Vagina (tissue), 2 donors: ENCODE data around the gene NPTX2. TPM values are rescaled to one million over a fixed set of nuclear protein-coding genes. Genes with fewer than 3 reads are reported as not detected.

Experiments used
- DNase-seq, 2 donors: peaks; one replicate each; pipeline ENCODE4 v3.0.0-alpha.2; 2017; ENCODE audit errors: extremely low spot score in 2 of 2
- H3K27ac ChIP-seq: fragments of 200-600 bp; sonication (generic); one replicate; pipeline ENCODE4 v1.5.1; 2019
- H3K27me3 ChIP-seq: fragments of 200-600 bp; sonication (generic); one replicate; pipeline ENCODE4 v1.5.1; 2019
- H3K36me3 ChIP-seq, 2 donors: fragments of 200-600 bp; sonication (generic); one replicate each; pipeline ENCODE4 v1.5.1; 2017 to 2019
- H3K4me1 ChIP-seq: fragments of 200-600 bp; sonication (generic); one replicate; pipeline ENCODE4 v1.5.1; 2019
- H3K4me3 ChIP-seq, 2 donors: fragments of 200-600 bp; sonication (generic); 1 replicate in 1 of 2; 2 replicates in 1 of 2; pipeline ENCODE4 v1.5.1; 2016 to 2019
- H3K9me3 ChIP-seq: fragments of 200-600 bp; sonication (generic); one replicate; pipeline ENCODE4 v1.5.1; 2019
- POLR2A ChIP-seq, 2 donors: fragments of 450-650 bp; IDR thresholded peaks; one replicate each; pipeline ENCODE4 v1.6.1; 2017; ENCODE audit warnings: antibody characterized with exemption in 2 of 2, mild to moderate bottlenecking in 2 of 2, moderate library complexity in 2 of 2
- POLR2AphosphoS5 ChIP-seq, 2 donors: sonication (generic); formaldehyde crosslinking; IDR thresholded peaks; one replicate each; pipeline ENCODE4 v1.9.0; 2017; ENCODE audit warnings: antibody characterized with exemption in 2 of 2, mild to moderate bottlenecking in 2 of 2, low read depth in 1 of 2; ENCODE audit not compliant: insufficient read depth in 1 of 2
- intact Hi-C: fragments of 100-400 bp; cut with DNase I; formaldehyde crosslinking; loops from one replicate; pipeline ENCODE4 v1.15.1; 2023
- total RNA-seq: library from RNA; depleted of rRNA; stranded (reverse); fragments of >200 nt; gene quantifications from one replicate; pipeline ENCODE4 v1.2.3, GENCODE V29; 2016
- TF ChIP-seq, protein P1 (sequence below), 3 experiments: fragments of 450-650 bp in 2 of 3; fragments of 200-600 bp in 1 of 3; sonication (generic) in 1 of 3; IDR thresholded peaks; one replicate each; pipeline ENCODE4 v1.5.1; 2017 to 2019; ENCODE audit warnings: antibody characterized with exemption in 3 of 3, mild to moderate bottlenecking in 2 of 3, moderate library complexity in 2 of 3

The NPTX2 gene
- total RNA-seq, 1 donor from 2014 or later, result 13.0 TPM

DNA sequence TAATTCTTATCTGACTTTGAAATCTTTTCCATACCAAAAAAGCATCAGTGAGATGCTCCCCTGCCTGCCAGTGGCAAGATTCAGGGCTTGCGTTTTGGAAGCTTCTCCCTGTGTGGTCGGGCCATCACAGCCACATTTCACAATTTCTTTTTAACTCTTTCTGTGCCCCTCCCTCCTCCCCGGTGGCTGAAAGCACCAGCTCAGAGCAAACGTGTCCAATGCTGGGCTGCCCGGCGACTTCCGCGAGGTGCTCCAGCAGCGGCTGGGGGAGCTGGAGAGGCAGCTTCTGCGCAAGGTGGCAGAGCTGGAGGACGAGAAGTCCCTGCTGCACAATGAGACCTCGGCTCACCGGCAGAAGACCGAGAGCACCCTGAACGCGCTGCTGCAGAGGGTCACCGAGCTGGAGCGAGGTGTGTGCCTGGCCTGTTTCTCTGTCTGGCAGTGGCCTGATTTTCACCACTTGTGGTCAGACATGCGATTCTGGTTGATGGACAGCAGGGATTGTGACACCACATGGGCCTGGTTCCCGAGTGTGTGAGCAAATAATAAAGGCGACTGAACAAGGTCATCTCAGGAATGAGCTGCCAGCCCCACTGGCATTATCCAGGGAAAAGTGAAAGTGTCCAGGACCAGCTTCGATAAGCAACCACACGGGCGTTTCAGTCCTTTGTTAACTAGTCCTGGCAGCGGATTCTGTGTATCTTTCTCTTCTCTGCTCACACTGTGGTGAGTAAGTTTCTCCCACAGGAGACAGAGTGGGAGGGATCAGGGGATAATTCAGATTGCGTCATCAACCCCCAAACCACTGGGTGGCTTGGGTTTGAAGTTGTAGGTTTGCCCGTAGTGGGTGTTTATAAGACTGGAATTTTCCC, 2.6 kb downstream of the NPTX2 start:
- DNase-seq, result no peak
- TF ChIP-seq POLR2A (IDR thresholded peaks at IDR 0.05), result no peak
- TF ChIP-seq, protein P1, sequence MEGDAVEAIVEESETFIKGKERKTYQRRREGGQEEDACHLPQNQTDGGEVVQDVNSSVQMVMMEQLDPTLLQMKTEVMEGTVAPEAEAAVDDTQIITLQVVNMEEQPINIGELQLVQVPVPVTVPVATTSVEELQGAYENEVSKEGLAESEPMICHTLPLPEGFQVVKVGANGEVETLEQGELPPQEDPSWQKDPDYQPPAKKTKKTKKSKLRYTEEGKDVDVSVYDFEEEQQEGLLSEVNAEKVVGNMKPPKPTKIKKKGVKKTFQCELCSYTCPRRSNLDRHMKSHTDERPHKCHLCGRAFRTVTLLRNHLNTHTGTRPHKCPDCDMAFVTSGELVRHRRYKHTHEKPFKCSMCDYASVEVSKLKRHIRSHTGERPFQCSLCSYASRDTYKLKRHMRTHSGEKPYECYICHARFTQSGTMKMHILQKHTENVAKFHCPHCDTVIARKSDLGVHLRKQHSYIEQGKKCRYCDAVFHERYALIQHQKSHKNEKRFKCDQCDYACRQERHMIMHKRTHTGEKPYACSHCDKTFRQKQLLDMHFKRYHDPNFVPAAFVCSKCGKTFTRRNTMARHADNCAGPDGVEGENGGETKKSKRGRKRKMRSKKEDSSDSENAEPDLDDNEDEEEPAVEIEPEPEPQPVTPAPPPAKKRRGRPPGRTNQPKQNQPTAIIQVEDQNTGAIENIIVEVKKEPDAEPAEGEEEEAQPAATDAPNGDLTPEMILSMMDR (IDR thresholded peaks at IDR 0.05), result no peak
- TF ChIP-seq POLR2AphosphoS5 (IDR thresholded peaks at IDR 0.05; ENCODE audit: insufficient read depth in 1 of 2, low read depth in 1 of 2), result no peak
- Histone ChIP-seq H3K36me3 (no peaks in the 10 kb centered on the region), H3K9me3 (no peaks in the 10 kb centered on the region), H3K27ac (no peak overlapping the region), H3K27me3 (peaks cover 9% of the 10 kb centered on the region), H3K4me1 (peaks cover 7% of the 10 kb centered on the region), H3K4me3 (no peak overlapping the region)
- intact Hi-C loops, result no loop called here

DNA sequence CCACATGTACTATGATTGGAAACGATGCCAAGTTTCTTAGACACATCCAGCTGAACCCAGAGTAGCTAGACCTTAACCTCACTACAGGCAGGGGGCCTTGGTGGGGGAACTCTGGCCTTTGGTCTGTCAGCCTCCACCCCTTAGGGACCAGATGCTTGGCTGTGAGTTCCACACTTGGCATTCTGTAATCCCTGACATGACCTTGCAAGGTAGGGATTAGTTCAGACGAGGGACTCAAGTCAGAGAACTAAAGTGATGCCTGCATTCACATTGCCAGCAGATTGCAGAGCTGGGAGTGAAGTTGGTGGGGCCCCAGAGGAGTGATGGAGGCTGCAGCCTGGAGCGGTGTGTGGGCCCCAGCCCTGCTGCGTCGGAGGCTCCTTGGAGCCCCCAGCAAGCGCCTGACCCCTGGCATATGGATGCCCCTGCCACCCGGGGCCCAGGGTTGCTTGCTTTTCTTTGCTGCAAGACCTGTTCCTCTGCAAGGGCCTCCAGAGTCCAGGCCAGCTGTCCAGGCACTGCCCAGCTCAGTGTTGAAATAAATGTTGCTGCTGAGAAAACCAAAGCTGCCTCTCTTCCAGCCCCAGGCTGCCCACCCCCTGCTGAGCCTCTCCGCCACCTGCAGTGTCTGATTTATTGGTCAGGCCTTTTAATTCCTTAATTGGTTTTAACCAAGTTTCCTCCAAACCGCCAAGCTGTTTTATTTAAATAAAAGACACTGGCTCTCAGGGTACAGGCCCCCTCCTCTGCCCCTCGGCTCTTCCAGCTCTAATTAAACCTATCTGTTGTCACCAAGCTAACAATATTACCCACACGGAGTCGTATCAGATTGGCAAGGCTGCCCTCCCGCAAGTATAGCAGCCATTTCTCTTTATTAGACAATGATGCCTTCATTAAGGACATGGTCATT, 4.7 kb downstream of the NPTX2 start:
- intact Hi-C loops, result no loop called here
- peaks cover 3% of the 10 kb centered on the region for H3K4me1 ChIP-seq
- no peak overlapping the region for H3K27ac ChIP-seq
- DNase-seq, result no peak
- H3K9me3 ChIP-seq, result no peaks in the 10 kb centered on the region
- no peak overlapping the region for H3K4me3 ChIP-seq
- TF ChIP-seq POLR2A (IDR thresholded peaks at IDR 0.05) (no peak), POLR2AphosphoS5 (IDR thresholded peaks at IDR 0.05; ENCODE audit: insufficient read depth in 1 of 2, low read depth in 1 of 2) (no peak)
- TF ChIP-seq, protein P1 (IDR thresholded peaks at IDR 0.05), result no peak
- H3K36me3 ChIP-seq, result no peaks in the 10 kb centered on the region
- peaks cover 5% of the 10 kb centered on the region for H3K27me3 ChIP-seq

DNA sequence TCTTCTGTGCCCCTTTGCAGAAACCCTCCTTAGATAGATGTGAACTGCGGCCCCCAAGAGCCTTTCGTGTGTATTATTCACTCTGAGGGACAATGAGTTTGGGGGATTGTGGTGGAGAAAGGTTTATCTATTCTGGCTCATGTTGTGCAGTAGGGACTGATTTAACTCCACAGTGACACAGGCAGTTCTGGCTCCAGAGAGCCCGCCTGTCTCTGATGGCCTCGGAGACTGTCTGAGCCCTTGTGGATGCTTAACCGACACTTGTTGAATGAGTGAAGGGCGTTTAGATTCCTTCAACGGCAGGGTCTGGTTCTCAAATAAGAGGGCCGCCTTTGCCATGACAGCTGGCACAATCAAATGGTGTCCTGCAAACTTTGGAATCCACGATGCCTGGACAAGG, 5.8 kb downstream of the NPTX2 start:
- no peak overlapping the region for H3K4me3 ChIP-seq

DNA sequence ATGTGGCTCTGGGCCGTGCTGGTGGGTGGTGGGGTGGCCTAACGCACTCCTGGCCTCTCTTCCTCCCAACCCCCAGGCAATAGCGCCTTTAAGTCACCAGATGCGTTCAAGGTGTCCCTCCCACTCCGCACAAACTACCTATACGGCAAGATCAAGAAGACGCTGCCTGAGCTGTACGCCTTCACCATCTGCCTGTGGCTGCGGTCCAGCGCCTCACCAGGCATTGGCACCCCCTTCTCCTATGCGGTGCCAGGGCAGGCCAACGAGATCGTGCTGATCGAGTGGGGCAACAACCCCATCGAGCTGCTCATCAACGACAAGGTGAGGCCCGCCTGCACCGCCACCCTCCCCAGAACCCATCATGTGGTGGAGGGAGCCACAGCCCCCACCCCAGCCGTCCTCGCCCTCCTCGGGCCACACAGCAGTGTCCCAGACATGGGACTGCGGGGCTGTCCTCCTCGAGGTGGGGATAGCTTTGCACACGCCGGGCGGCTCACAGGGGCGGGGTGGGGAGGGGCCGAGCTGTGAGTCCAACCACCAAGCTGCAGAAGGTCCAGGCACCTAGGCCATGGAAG, 7.8 kb downstream of the NPTX2 start:
- TF ChIP-seq POLR2A (IDR thresholded peaks at IDR 0.05) (no peak), POLR2AphosphoS5 (IDR thresholded peaks at IDR 0.05; ENCODE audit: insufficient read depth in 1 of 2, low read depth in 1 of 2) (no peak)
- TF ChIP-seq, protein P1 (IDR thresholded peaks at IDR 0.05), result no peak
- H3K27me3 ChIP-seq, result no peaks in the 10 kb centered on the region
- intact Hi-C loops, result no loop called here
- H3K9me3 ChIP-seq, result no peaks in the 10 kb centered on the region
- H3K4me3 ChIP-seq, result no peak overlapping the region
- H3K36me3 ChIP-seq, result no peaks in the 10 kb centered on the region
- no peaks in the 10 kb centered on the region for H3K4me1 ChIP-seq
- H3K27ac ChIP-seq, result no peak overlapping the region
- no peak for DNase-seq

More for the DNA sequence above, 5.8 kb downstream of the NPTX2 start:
- no peaks in the 10 kb centered on the region for H3K27me3 ChIP-seq
- no peak overlapping the region for H3K27ac ChIP-seq
- H3K4me1 ChIP-seq, result no peaks in the 10 kb centered on the region
- no peak for DNase-seq
- TF ChIP-seq POLR2A (IDR thresholded peaks at IDR 0.05) (no peak), POLR2AphosphoS5 (IDR thresholded peaks at IDR 0.05; ENCODE audit: insufficient read depth in 1 of 2, low read depth in 1 of 2) (no peak)
- TF ChIP-seq, protein P1 (IDR thresholded peaks at IDR 0.05), result no peak
- H3K9me3 ChIP-seq, result no peaks in the 10 kb centered on the region
- no peaks in the 10 kb centered on the region for H3K36me3 ChIP-seq
- intact Hi-C loops, result no loop called here
